GM18502 (cell line): ENCODE results near the gene TRERF1.

Experiments
- ATAC-seq: cut with Tn5 transposase; IDR thresholded peaks from one replicate; pipeline ENCODE4 v1.9.1; 2021; ENCODE audit warnings: mild to moderate bottlenecking; ENCODE audit not compliant: unreplicated experiment, poor library complexity

TRERF1 gene

DNA sequence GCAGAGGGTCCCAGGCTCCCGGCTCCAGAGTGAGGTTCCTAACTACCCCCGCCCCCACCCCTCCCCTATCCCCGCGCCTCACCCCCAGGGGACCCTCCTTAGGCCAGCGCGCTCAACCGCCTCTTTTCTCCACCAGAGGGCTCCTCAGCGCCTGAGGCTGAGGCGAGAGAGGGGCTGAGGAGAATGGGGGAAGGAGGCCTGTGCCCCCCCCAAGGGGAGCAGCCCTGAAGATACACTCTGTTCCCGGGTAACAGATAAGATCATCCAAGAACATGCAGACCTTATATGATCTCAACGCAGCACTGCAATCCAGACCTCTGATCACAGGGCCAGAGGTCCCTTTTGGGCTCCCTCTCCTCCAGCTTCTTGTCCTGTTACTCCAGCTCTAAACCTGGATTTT lies 190.8 kb downstream of the TRERF1 start:
- ATAC-seq = no peak

DNA sequence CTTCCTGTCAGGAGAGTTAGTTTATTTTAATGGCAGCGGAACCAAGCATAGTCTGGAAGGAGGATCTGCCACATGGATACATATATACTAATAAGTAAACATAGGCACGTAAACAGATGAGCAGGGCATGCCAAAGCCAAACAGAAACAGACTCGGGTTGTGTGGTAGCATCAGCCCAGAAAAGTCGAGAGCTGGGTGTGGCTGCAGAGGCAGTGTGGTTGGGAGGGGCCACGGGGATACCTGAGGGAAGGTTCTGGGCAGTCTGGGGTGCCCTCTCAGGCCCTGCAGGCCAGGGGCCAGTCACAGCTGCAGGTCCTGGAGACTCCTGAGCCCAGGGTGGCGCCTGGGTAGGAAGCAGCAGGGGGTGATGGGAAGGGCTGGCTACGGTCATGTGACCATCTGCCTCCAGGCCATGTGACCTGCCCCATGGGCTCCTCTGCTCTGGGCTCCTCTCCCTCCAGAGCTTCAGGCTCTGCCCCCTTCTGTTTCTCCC lies 191.3 kb downstream of the TRERF1 start:
- ATAC-seq = no peak

DNA sequence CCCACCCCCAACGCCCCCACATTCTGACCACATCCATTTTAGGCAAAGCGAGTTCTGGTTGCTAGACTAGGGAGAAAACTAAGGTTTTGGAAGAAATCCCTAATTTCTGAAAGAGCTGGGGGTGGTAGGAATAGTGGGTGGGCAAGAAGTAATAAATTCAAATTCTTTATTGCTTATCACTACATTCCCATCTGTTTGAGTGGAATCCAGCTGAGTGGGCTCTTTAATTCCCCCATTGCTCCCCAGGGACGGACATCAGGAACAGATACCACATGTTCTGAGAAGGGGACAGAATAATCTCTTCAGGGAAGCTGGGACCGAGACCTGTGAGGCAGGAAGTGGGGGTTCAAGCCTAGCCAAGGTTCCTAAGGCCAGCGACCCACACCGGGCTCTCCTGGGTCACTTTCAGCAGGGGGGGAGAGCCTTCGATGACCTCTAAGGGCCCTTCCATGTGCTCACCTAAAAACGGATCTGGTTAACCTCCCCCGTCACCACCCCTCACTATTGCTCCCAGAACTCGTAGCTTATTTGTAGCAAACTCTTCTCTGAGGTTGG lies 191.8 kb downstream of the TRERF1 start:
- ATAC-seq = no peak

DNA sequence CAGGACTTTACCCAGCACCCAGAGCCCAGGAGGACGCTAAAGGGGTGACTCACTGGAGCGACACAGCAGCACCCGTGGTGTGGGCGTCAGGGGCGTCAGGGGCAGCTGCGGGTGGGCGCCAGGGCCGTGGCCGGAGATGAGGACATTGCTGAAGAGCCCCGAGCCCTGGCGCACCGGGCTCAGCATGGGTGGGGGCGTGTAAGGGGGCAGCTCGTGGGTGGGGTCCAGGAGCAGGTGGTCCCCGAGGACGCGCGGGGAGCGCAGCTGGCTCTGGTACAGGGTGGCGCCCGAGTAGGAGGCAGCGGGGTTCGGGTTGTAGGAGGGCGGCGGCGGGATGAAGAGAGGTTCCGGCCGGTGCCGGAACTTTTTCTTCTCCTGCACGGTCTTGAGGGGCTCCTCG lies 192.4 kb downstream of the TRERF1 start:
- no peak for ATAC-seq

DNA sequence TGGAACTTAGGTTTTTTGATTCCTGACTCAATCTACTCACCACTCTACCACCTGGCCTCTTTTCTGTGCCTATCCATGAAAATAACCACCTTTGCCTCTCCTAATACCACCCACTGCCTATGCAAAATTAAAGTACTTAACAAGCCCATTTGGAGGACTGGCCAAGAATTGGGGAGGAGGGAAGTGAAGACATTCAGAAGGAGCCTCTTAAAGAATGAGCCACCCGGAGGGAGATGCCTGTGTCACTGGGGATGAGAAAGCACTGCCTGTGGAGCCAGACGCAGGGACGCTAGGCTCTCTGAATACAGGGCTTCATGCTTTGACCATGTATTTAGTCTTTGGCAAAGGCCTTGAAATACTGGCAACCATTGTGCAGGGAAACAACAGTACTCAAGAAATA lies 194.1 kb downstream of the TRERF1 start:
- ATAC-seq = no peak

DNA sequence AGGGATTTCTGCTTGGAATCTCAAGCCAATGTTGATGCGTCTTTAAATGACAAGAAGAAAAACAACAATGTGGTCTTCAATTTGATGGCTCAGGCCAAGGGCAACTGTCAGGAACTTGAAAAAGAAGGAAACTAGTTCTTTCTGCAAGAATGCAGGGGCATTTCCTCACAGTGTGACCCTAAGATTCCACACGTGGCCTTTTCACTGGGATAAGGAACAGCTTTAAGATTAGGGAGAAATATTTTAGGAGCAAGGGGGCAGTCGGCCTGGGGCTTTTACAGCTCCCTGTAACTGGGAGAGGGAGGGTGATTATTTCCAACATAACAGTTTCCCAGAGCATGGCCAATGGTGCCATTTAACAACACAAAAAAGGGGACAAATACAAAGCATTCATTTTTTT lies 194.7 kb downstream of the TRERF1 start:
- ATAC-seq = no peak

DNA sequence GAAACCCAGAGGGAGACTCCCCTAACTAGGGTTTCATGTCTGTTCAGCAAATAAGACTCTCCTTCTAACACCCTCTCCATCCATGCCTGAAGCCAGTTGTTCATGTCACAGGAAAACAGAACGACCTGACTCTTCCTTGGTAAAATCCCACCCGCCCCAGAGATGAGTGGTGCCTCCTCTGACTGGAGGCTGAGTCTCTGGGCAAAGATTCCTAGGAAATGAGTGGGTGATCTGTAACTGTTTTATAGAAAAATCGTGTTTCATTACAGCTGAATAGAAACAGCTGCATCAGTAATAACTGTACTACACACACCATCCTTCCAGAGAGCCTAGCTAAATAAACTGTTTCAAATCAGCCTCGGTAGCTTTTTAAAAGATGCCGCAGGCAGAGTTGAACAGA lies 196.7 kb downstream of the TRERF1 start:
- no peak for ATAC-seq

DNA sequence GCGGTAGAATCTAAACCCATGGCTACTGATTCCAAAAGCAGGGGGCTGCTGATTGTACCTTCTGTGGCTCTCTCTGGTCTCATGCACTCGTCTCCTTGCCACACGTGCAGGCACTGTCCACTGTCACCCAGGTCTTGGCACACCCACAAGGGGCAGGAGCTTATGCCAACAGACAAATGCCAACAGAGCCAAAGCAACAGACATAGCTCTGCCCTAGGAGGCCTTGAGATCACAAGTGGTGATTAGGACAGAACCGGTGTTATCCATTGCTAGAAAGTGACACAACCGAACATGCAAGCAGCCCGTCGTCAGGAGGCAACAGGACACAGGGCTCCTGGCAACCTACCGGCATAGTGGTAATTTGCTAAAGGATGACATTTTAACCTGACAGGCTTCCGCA lies 197.2 kb downstream of the TRERF1 start:
- no peak for ATAC-seq

DNA sequence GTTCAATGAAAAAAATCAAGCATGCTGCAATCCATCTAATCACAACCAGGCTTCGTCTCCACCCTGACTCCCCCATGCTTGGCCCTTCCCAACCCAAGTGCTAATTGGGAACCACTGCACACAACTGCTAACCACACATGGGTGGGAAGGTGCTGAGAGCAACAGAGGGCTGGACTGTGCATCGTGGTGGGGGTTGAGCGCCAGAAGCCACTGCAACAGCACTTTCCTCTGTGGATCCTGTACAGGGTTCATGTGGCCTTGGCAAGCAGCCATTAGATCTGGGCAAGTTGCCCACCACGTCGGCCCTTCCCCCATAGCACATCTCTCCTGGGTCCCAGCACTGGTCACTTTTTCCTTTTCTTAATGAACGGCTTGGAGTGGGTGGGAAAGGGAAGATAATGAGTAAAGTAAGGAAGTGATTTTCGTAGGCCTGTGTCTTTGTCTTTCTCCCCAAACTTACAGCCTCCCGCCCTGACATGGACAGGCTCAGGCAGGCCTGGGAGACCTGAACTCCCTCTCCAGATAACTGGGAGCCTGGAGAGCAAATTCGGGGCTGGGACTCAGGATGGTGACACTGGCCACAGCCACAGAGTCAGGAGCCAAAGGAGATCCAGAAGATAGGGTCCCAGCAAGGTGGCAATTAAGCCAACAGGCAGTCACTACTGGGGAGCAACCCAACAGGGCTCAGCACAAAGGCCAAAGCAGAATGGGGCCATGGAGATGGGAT lies 199.7 kb downstream of the TRERF1 start:
- no peak for ATAC-seq

DNA sequence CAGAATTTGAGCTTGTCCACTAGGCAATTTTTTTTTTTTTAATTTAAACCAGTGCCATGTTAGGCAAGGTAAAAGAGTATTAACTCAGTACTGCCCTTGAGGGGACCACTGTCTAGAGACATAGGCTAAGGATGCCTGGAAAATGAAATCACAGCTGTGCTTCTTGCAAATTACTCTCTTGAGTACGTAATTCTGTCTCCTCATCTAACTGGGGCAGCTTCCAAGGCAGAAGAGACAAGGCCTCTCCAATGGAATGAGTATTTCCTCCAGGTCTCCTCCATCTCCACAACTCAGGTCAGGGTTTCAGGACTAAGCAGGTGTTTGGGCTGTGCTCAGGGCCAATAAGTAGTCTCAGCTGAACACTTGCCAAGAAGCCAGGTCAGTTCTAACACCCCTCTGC lies 200.2 kb downstream of the TRERF1 start:
- no peak for ATAC-seq

DNA sequence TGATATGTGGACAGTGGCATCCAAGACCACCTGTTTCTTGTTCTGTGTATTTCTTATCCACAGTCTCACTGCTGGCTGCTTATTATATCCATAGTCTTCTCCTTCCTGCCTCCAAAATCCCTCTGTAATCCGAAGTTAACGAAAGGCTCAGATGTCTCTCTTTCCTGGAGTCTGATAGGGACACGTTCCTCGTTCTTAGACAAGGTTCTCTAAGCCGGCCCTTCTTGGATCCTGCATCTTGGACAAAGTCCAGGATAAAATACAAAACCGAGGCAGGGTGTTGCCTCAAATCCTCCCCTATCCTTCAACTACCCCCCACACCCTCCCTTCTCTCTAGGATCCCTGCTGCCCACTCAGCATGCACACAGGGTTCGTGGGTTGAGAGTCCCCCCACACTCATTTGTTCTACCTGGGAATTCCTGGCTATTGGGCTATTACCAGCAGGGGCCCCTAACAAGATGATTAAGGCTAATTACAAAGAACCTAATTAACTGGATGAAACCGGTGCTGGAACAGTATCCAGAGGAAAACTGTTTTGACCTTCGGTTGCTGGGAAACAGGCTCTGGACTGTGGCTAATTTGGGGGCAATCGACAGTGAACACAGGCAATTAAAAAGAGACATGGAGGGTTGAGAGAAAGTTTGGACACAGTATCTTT lies 201.3 kb downstream of the TRERF1 start:
- ATAC-seq = no peak

DNA sequence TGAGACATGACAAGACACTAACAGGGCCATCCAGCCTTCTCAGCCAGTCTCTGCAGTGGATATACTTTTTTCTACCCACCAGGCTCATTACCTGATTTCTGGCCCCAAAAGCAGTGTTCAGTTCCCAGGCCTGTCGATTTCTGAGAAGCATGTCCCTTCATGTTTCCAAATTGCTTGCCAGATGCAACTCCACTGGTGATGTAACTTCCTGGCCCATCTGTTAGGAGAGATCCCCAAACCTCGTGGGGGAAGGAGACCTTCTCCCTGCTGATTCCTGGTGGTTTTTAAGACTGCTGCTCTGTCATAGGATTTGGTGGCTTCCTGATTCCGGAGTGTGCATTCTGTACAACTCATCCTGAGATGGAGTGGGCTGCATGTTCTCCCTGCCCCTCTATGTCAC lies 202.4 kb downstream of the TRERF1 start:
- ATAC-seq = no peak

DNA sequence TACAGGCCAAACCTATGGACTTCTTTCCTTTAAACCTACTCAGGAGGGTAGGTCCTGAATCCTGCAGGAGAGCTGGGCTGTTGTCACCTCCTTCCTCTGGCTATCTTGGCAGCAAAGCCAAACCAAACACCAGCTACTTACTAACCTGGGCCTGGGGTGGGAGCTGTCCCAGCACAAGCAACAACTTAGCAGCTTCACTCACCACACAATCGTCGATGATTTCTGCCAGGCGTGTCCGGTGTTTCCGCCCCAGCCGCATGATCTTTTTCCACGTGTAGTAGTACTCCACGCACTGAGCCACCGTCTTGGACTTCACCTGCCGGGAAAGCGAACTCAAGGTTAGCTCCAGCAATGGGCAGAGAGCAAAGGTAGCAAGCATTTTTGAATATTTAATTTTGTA lies 208.7 kb downstream of the TRERF1 start:
- no peak for ATAC-seq

DNA sequence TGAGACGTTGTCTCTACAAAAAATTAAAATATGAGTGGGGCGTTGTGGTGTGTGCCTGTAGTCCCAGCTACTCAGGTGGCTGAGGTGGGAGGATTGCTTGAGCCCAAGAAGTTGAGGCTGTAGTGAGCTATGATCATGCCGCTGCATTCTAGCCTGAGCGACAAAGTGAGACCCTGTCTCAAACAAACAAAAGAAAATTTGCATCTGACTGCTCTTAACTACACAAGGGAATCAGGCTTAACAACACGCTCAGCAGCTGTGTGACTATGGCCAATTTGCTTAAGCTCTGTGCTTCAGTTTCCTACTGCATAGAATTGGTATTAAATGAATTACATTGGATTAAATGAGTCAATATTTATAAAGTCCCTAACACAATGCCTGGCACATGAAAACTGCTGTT lies 209.8 kb downstream of the TRERF1 start:
- ATAC-seq = no peak

DNA sequence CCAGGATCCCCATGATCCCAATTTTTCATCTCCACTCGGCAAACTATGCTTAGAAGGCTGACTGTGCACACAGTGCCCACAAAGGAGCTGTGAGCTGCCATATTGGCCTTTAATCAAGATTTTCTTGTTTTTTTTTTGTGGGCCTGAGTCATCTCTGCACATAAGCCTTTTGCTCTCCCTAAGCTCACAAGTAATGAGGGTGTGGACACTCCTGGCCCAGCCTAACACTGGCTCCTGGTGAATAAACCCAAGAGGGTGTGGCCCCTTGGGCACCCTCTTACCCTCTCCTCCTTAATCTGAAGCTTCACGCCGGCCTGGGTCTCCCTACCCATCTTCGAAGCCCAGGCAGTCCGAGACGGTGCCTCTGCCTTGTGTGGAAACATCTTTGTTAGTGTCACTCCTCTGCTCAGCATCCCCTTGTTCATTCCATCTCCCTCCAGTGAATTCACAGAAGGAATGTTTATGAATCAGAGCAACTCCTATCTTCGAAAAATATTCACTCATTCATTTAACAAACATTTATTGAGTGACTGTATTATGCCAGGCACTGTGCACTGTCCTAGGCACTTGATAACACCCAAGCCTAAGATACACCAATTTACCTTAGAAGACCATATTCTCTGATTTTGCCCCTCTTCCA lies 211.9 kb downstream of the TRERF1 start:
- ATAC-seq = no peak

DNA sequence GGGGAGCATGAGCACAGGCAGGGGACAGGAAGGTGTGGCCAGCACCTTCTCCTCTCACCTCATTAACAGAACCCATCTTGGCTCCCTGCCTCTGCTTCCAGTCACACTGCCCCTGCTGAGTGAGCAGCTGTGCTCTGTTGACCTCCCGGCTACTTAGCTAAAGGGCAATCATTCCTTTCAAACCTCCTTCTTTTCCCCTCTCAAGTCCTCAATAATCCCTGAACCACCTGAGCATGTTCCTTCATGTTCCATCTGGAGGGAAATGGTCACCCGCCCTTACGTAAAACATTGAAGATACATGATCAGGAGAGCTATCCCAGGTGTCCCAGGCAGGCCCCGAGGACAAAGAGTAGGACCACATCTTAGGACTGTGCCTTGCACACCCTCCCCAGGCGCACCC lies 212.4 kb downstream of the TRERF1 start:
- ATAC-seq = no peak

DNA sequence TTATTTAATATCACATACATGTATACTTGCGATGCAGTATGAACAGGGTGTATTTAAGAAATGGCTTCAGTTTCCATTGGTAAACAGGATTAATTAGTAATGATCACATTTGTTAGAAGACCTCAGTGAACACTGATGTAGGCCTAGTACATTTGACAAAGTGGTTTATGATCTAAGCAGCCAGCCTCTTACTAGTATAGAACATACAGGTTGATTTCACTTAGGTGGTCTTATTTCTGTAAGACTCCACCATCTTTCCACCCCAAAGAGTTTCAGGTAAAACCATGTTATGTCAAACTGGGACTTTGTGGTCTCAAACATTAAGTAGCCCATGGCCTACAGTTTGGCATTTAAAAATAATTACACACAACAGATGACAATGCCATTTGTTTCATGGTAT lies 213.9 kb downstream of the TRERF1 start:
- ATAC-seq = no peak

DNA sequence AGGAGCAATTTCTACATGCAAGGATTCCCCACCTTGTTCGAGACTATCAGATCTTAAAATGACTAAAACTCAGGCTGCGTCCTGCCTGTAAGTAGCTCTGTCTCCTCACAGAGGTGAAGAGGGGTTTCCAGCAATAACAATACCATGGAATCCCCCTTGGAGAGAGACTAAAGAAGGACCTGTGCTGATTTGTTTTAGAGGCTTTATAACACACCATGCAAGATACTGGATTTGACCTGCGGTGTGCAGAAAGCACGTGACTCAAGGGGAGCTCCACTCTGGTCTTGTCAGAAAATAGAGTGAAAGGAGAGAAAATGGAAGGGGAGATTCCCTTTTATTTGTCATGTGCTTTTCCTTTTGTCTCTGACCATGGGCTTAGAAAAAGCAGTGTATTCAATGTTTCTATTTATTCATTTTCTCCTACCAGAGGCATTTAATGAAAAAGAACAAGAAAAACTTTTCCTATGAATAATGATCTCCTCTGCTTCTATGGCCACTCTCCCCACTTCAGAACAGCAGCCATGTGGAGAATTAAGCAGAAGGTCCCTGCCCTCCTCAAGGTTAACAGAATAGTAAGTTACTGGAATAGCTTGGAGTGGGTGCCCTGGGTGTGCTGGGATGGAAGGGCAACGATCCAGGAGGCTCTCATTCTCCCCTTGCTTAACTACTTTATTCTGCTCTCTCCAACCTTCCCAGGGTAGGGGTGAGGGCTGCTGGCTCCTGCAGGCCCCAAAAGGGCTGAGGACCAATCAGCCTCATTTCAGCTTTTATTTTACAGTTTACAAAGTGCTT lies 214.8 kb downstream of the TRERF1 start:
- peak; percentile 60 for ATAC-seq

DNA sequence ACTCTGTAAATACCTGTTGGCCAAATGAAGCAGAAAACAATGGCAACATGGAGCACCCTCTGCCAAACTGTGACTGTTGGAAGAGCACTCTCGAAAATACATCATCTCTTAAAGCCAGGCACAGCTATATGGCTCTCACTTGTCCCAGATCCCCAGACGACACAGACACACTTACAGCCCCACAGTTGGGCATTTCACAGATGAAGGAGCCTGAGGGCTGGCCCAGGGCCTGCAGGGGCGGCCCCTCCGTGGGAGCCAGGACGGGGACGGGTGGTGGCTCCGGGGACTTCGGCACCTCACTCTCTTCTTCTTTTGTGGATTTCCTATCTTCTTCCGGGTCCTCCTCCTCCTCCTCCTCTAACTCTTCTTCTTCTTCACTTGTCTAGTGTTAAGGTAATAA lies 215.7 kb downstream of the TRERF1 start:
- peak; percentile 36 for ATAC-seq

DNA sequence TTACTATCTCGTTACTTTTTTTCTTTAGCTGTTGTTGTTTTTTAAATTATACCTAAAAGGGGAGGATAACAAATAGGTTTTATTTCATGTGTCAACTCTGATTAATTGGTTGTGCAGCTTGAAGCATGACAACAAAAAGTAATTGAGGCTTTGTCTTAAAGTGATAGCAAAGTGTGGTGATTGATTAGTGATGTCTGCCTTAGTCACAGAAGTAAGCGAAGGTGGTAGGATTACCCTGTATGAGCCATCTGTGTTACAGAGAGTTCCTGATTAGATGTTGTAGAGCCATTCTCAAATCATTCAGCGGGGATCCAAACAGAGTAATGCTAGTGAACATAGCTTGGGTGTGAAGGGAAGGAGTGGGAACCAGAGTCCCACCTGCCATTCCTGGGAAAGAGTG lies 219.7 kb downstream of the TRERF1 start:
- ATAC-seq = no peak
